Caco-2 (cell line): Measurements from ENCODE around the gene PTCH1. TPM values are rescaled to one million over a fixed set of nuclear protein-coding genes. Genes with fewer than 3 reads are reported as not detected.

ENCODE experiments used
- BruUV-seq: library from RNA; stranded (reverse); fragments of 400-500 nt; replicated peaks from 2 replicates; lab custom pipeline; 2021; lab: Mats Ljungman, UMichigan
- CTCF ChIA-PET: fragments of 300-600 bp; sonication (Branson Sonifier 250); formaldehyde crosslinking; loops from one replicate; lab custom pipeline; 2022; ENCODE audit warnings: antibody characterized with exemption; lab: Charles Lee
- POLR2A ChIA-PET: fragments of 300-600 bp; sonication (Branson Sonifier 250); formaldehyde crosslinking; loops from one replicate; lab custom pipeline; 2022; ENCODE audit warnings: antibody characterized with exemption; lab: Charles Lee
- DNase-seq, 2 experiments: peaks; one replicate each; pipeline versions ENCODE4 v3.0.0 to v3.0.0-alpha.2; 2020 to 2022
- H3K27me3 ChIP-seq: replicated peaks from 2 replicates; pipeline ENCODE4 v1.6.0; 2011; ENCODE audit warnings: low read length; ENCODE audit not compliant: control insufficient read depth, insufficient read depth
- H3K36me3 ChIP-seq: 2 replicates; pipeline ENCODE4 v1.5.1; 2011; ENCODE audit warnings: low read length; ENCODE audit not compliant: control insufficient read depth, insufficient read depth
- H3K4me1 ChIP-seq: fragments of 250-450 bp; sonication (Bioruptor Pico); 2 replicates; pipeline ENCODE4 v1.5.1; 2020; ENCODE audit warnings: mild to moderate bottlenecking
- H3K4me3 ChIP-seq: 2 replicates; pipeline ENCODE4 v1.5.1; 2011; ENCODE audit warnings: low read depth, mild to moderate bottlenecking, control low read depth, low read length
- H3K9me3 ChIP-seq: fragments of 250-450 bp; sonication (Bioruptor Pico); 2 replicates; pipeline ENCODE4 v1.5.1; 2020; ENCODE audit warnings: mild to moderate bottlenecking, moderate library complexity
- H3K27ac Mint-ChIP-seq: one replicate; pipeline ENCODE4 v1.8.0; 2022; ENCODE audit warnings: mixed read lengths; ENCODE audit not compliant: unreplicated experiment
- H3K27me3 Mint-ChIP-seq: one replicate; pipeline ENCODE4 v1.8.0; 2022; ENCODE audit warnings: mixed read lengths; ENCODE audit not compliant: insufficient read depth, unreplicated experiment
- H3K36me3 Mint-ChIP-seq: one replicate; pipeline ENCODE4 v1.8.0; 2022; ENCODE audit warnings: mild to moderate bottlenecking, mixed read lengths; ENCODE audit not compliant: insufficient read depth, unreplicated experiment
- H3K4me1 Mint-ChIP-seq: one replicate; pipeline ENCODE4 v1.8.0; 2022; ENCODE audit warnings: low read depth, mixed read lengths; ENCODE audit not compliant: unreplicated experiment
- H3K4me3 Mint-ChIP-seq: one replicate; pipeline ENCODE4 v1.8.0; 2022; ENCODE audit warnings: mild to moderate bottlenecking, moderate library complexity, mixed read lengths; ENCODE audit not compliant: unreplicated experiment
- H3K9me3 Mint-ChIP-seq: one replicate; pipeline ENCODE4 v1.8.0; 2022; ENCODE audit warnings: mixed read lengths; ENCODE audit not compliant: unreplicated experiment
- CTCF ChIP-seq, 2 experiments: fragments of 200-600 bp in 1 of 2; IDR thresholded peaks; 1 replicate in 1 of 2; 2 replicates in 1 of 2; pipeline versions ENCODE4 v1.5.1 to v1.8.0; 2011 to 2022; ENCODE audit warnings: antibody characterized with exemption in 1 of 2, control low read depth in 1 of 2, inconsistent platforms in 1 of 2, low read depth in 1 of 2, low read length in 1 of 2, mild to moderate bottlenecking in 1 of 2, moderate library complexity in 1 of 2; ENCODE audit not compliant: insufficient read depth in 1 of 2, severe bottlenecking in 1 of 2, unreplicated experiment in 1 of 2
- intact Hi-C: fragments of 100-400 bp; cut with micrococcal nuclease; formaldehyde crosslinking; loops from one replicate; pipeline ENCODE4 v1.10.0; 2022; ENCODE audit not compliant: unreplicated experiment
- total RNA-seq: library from RNA; stranded (reverse); gene quantifications from 2 replicates; pipeline ENCODE4 v1.2.3, GENCODE V29; 2022

PTCH1 gene
- total RNA-seq, 1 experiment from 2014 or later, result 25.9 TPM

- BruUV-seq, result no TSS peak
- no peaks in the 10 kb centered on the region for H3K9me3 Mint-ChIP-seq
- ChIA-PET CTCF (no interaction called here), POLR2A (no interaction called here)
- peaks cover 5% of the 10 kb centered on the region for H3K36me3 Mint-ChIP-seq
- intact Hi-C loops, result no loop called here
- H3K27me3 Mint-ChIP-seq, result no peaks in the 10 kb centered on the region
- Histone ChIP-seq H3K9me3 (no peaks in the 10 kb centered on the region), H3K36me3 (peaks cover 3% of the 10 kb centered on the region), H3K27me3 (no peaks in the 10 kb centered on the region), H3K4me3 (no peak overlapping the region), H3K4me1 (no peaks in the 10 kb centered on the region)
- no peaks in the 10 kb centered on the region for H3K4me1 Mint-ChIP-seq
- no peak for TF ChIP-seq CTCF (IDR thresholded peaks at IDR 0.05; ENCODE audit: insufficient read depth in 1 of 2, low read depth in 1 of 2, low read length in 1 of 2, severe bottlenecking in 1 of 2, unreplicated experiment in 1 of 2)
- H3K27ac Mint-ChIP-seq, result no peak overlapping the region
- no peak overlapping the region for H3K4me3 Mint-ChIP-seq
- no peak for DNase-seq
These were observed 35.8 kb downstream of the PTCH1 start for GRCh38 chr9:95481000-95481399.

GRCh38 chr9:95480346-95480745 is 36.4 kb downstream of the PTCH1 start:
- H3K4me1 ChIP-seq, result no peaks in the 10 kb centered on the region
- no peak for TF ChIP-seq CTCF (IDR thresholded peaks at IDR 0.05; ENCODE audit: insufficient read depth in 1 of 2, low read depth in 1 of 2, low read length in 1 of 2, severe bottlenecking in 1 of 2, unreplicated experiment in 1 of 2)
- no peaks in the 10 kb centered on the region for H3K9me3 ChIP-seq
- intact Hi-C loops, result no loop called here
- ChIA-PET POLR2A (no interaction called here), CTCF (no interaction called here)
- peaks cover 3% of the 10 kb centered on the region for H3K36me3 ChIP-seq
- BruUV-seq, result no TSS peak
- Mint-ChIP-seq H3K27ac (no peak overlapping the region), H3K4me1 (no peaks in the 10 kb centered on the region), H3K36me3 (peaks cover 7% of the 10 kb centered on the region), H3K4me3 (no peak overlapping the region), H3K9me3 (no peaks in the 10 kb centered on the region), H3K27me3 (no peaks in the 10 kb centered on the region)
- H3K4me3 ChIP-seq, result no peak overlapping the region
- no peak for DNase-seq
- no peaks in the 10 kb centered on the region for H3K27me3 ChIP-seq

GRCh38 chr9:95479330-95479729 is 37.4 kb downstream of the PTCH1 start:
- Mint-ChIP-seq H3K27me3 (no peaks in the 10 kb centered on the region), H3K36me3 (peaks cover 12% of the 10 kb centered on the region), H3K4me3 (no peak overlapping the region), H3K4me1 (no peaks in the 10 kb centered on the region), H3K27ac (no peak overlapping the region), H3K9me3 (no peaks in the 10 kb centered on the region)
- no peak overlapping the region for H3K4me3 ChIP-seq
- POLR2A ChIA-PET, result no interaction called here
- peaks cover 3% of the 10 kb centered on the region for H3K36me3 ChIP-seq
- no peak for TF ChIP-seq CTCF (IDR thresholded peaks at IDR 0.05; ENCODE audit: insufficient read depth in 1 of 2, low read depth in 1 of 2, low read length in 1 of 2, severe bottlenecking in 1 of 2, unreplicated experiment in 1 of 2)
- CTCF ChIA-PET, result no interaction called here
- intact Hi-C loops, result no loop called here
- no TSS peak for BruUV-seq
- no peaks in the 10 kb centered on the region for H3K9me3 ChIP-seq
- no peaks in the 10 kb centered on the region for H3K27me3 ChIP-seq
- no peak for DNase-seq
- H3K4me1 ChIP-seq, result no peaks in the 10 kb centered on the region
